Kidney (tissue), 14 donors: ENCODE results near the gene APP. TPM values are rescaled to one million over a fixed set of nuclear protein-coding genes. Genes with fewer than 3 reads are reported as not detected.

Experiments
- DNase-seq, 5 donors: peaks; one replicate each; pipeline ENCODE4 v3.0.0-alpha.2; 2013 to 2020
- FAIRE-seq: peaks from 2 replicates; lab custom pipeline; 2012; peaks lifted over from hg19 to GRCh38; lab: Jason Lieb, UNC
- H3K27ac ChIP-seq, 2 donors: one replicate each; pipeline ENCODE4 v1.7.0; 2013; ENCODE audit warnings: low read depth in 2 of 2, low read length in 2 of 2, inconsistent platforms in 1 of 2
- H3K27me3 ChIP-seq: one replicate; pipeline ENCODE4 v1.7.1; 2013; ENCODE audit warnings: low read length, inconsistent platforms; ENCODE audit not compliant: control insufficient read depth, insufficient read depth
- H3K36me3 ChIP-seq, 3 donors: one replicate each; pipeline versions ENCODE4 v1.7.0 to v1.7.1; 2013; ENCODE audit warnings: low read length in 3 of 3, control low read depth in 1 of 3, inconsistent platforms in 1 of 3; ENCODE audit not compliant: insufficient read depth in 3 of 3, control insufficient read depth in 2 of 3
- H3K4me1 ChIP-seq, 3 donors: one replicate each; pipeline versions ENCODE4 v1.7.0 to v1.7.1; 2013; ENCODE audit warnings: low read length in 3 of 3, inconsistent platforms in 1 of 3, low read depth in 1 of 3; ENCODE audit not compliant: control insufficient read depth in 2 of 3, insufficient read depth in 2 of 3
- H3K4me3 ChIP-seq, 3 donors: one replicate each; pipeline versions ENCODE4 v1.7.0 to v1.8.1; 2013; ENCODE audit warnings: low read length in 3 of 3, control low read depth in 1 of 3, inconsistent platforms in 1 of 3
- H3K9ac ChIP-seq, 3 donors: one replicate each; pipeline versions ENCODE4 v1.7.0 to v1.7.1; 2013; ENCODE audit warnings: low read length in 3 of 3, control low read depth in 1 of 3, inconsistent platforms in 1 of 3
- H3K9me3 ChIP-seq, 3 donors: one replicate each; pipeline versions ENCODE4 v1.7.0 to v1.7.1; 2013; ENCODE audit warnings: low read length in 3 of 3, control low read depth in 1 of 3, inconsistent platforms in 1 of 3; ENCODE audit not compliant: control insufficient read depth in 2 of 3, insufficient read depth in 1 of 3
- CTCF ChIP-seq: IDR thresholded peaks from 3 replicates; pipeline ENCODE4 v1.5.1; 2012; ENCODE audit warnings: mild to moderate bottlenecking, moderate library complexity, borderline replicate concordance; ENCODE audit not compliant: insufficient read depth; ENCODE audit errors: extremely low read depth
- intact Hi-C: fragments of 100-400 bp; cut with DNase I; formaldehyde crosslinking; loops from one replicate; pipeline ENCODE4 v1.11.1; 2022
- polyA plus RNA-seq: library from polyadenylated mRNA; stranded (reverse); fragments of 350-450 nt; fragmentation: Illumina TruSeq; extraction: RNeasy Lipid Tissue Mini Kit (QIAGEN cat#74804); gene quantifications from one replicate; pipeline ENCODE4 v1.2.3, GENCODE V29; 2014; ENCODE audit warnings: low read depth, low replicate concordance; ENCODE audit not compliant: insufficient read depth
- total RNA-seq: library from RNA; stranded (reverse); fragmentation: NEBNext Ultra II Directional; extraction: Animal tissue kit (Norgen Biotek cat#: 25700); gene quantifications from one replicate; pipeline ENCODE4 v1.2.1, GENCODE V29; 2021
- donor health status: control.
- donor health status: control.
- donor health status: control.
- donor health status: control.
- donor health status: control.
- donor health status: DM: yes; HTN: yes; CAD: no.
- donor health status: Normal renal cell carcinoma (clear cell type).

Gene APP
- total and polyA plus RNA-seq, 2 donors from 2014 or later = 472 to 1,303 TPM

- H3K4me3 ChIP-seq = no peak overlapping the region
- H3K9ac ChIP-seq = no peak overlapping the region
- peaks cover 0 to 6% (median 4%) of the 10 kb centered on the region in 3 donors for H3K4me1 ChIP-seq
- no peaks in the 10 kb centered on the region for H3K36me3 ChIP-seq
- intact Hi-C loops = no loop called here
- TF ChIP-seq CTCF = no peak
- no peak for FAIRE-seq
- no peak for DNase-seq
- no peaks in the 10 kb centered on the region for H3K9me3 ChIP-seq
- no peak overlapping the region for H3K27ac ChIP-seq
- no peaks in the 10 kb centered on the region for H3K27me3 ChIP-seq
These were observed 10.7 kb downstream of the APP start for GRCh38 chr21:26159869-26160268.

GRCh38 chr21:26157801-26158200 lies 12.8 kb downstream of the APP start:
- Histone ChIP-seq H3K27ac (no peak overlapping the region), H3K9ac (no peak overlapping the region), H3K36me3 (no peaks in the 10 kb centered on the region), H3K4me1 (peaks cover 0 to 7% (median 6%) of the 10 kb centered on the region in 3 donors), H3K4me3 (no peak overlapping the region), H3K9me3 (no peaks in the 10 kb centered on the region), H3K27me3 (no peaks in the 10 kb centered on the region)
- no peak for DNase-seq
- FAIRE-seq = no peak
- TF ChIP-seq CTCF = no peak
- intact Hi-C loops = no loop called here

GRCh38 chr21:26154753-26155152 lies 15.8 kb downstream of the APP start:
- TF ChIP-seq CTCF = no peak
- Histone ChIP-seq H3K27me3 (no peaks in the 10 kb centered on the region), H3K9ac (no peak overlapping the region), H3K4me3 (no peak overlapping the region), H3K36me3 (no peaks in the 10 kb centered on the region), H3K9me3 (no peaks in the 10 kb centered on the region), H3K4me1 (peaks cover 0 to 7% (median 6%) of the 10 kb centered on the region in 3 donors), H3K27ac (no peak overlapping the region)
- no peak for FAIRE-seq
- intact Hi-C loops = no loop called here
- DNase-seq = no peak

- intact Hi-C loops = no loop called here
- H3K9me3 ChIP-seq = no peaks in the 10 kb centered on the region
- peaks cover 0 to 10% (median 6%) of the 10 kb centered on the region in 3 donors for H3K4me1 ChIP-seq
- H3K27me3 ChIP-seq = no peaks in the 10 kb centered on the region
- no peak for FAIRE-seq
- no peaks in the 10 kb centered on the region for H3K36me3 ChIP-seq
- no peak overlapping the region for H3K9ac ChIP-seq
- DNase-seq = no peak
- H3K4me3 ChIP-seq = no peak overlapping the region
- TF ChIP-seq CTCF = no peak
- H3K27ac ChIP-seq = no peak overlapping the region
These were observed 16.8 kb downstream of the APP start for GRCh38 chr21:26153758-26154157.
